Sciatic nerve (tissue), 2 donors: ENCODE data around the gene BAAT. TPM values are rescaled to one million over a fixed set of nuclear protein-coding genes. Genes with fewer than 3 reads are reported as not detected.

Experiments used
- ATAC-seq: fragments of 200-7000 bp; cut with Tn5 transposase; one replicate; pipeline ENCODE4 v1.9.1; 2020; ENCODE audit warnings: mild to moderate bottlenecking, moderate library complexity
- DNase-seq: peaks from one replicate; pipeline ENCODE4 v3.0.0-alpha.2; 2020; ENCODE audit warnings: low spot score
- intact Hi-C: fragments of 100-400 bp; cut with DNase I; formaldehyde crosslinking; loops from one replicate; pipeline ENCODE4 v1.14.2; 2022
- total RNA-seq: library from RNA; stranded (reverse); fragmentation: NEBNext Ultra II Directional; extraction: Animal tissue kit (Norgen Biotek cat#: 25700); gene quantifications from one replicate; pipeline ENCODE4 v1.2.1, GENCODE V29; 2021
- donor health status: DM: no; HTN: no; CAD: no.
- donor health status: DM: no; HTN: no; CAD: no.

Gene BAAT
- total RNA-seq, 1 donor from 2014 or later, result not detected

GRCh38 chr9:101400120-101400519 is 15.3 kb upstream of the BAAT start:
- intact Hi-C loops, result no loop called here
- DNase-seq (peak; percentile 54), ATAC-seq (no peak)

DNA sequence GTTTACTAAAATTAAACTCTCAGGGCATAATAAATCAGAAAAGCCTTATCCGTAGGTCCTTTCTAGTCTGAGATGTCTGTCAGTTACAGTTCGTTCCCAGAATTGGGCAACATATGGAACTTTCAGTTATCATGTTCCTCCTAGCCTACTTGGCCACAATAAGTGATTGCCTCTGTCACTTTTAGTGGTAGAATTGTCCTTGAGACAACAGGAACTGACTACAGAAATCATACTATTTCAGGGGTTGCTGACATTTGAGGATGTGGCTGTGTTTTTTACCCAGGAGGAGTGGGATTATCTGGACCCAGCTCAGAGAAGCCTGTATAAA is 14.8 kb upstream of the BAAT start:
- DNase-seq, result no peak
- intact Hi-C loops, result no loop called here
- no peak for ATAC-seq

GRCh38 chr9:101398930-101399642 is 14.3 kb upstream of the BAAT start:
- no peak for ATAC-seq
- intact Hi-C loops, result no loop called here
- DNase-seq, result peak; percentile 79

- ATAC-seq (peak; percentile 99), DNase-seq (peak; percentile 98)
- intact Hi-C loops, result no loop called here
Measured at GRCh38 chr9:101398068-101398929, 13.5 kb upstream of the BAAT start, which contains the start of the genes MRPL50 and ZNF189. MRPL50 (minus strand) TSS chr9:101398618; CDS start chr9:101398592, 26 bp downstream. ZNF189 (plus strand) TSS chr9:101398851; CDS start chr9:101399157, 306 bp downstream.

GRCh38 chr9:101397746-101398067 is 12.9 kb upstream of the BAAT start:
- intact Hi-C loops, result no loop called here
- ATAC-seq, result no peak
- DNase-seq, result no peak

DNA sequence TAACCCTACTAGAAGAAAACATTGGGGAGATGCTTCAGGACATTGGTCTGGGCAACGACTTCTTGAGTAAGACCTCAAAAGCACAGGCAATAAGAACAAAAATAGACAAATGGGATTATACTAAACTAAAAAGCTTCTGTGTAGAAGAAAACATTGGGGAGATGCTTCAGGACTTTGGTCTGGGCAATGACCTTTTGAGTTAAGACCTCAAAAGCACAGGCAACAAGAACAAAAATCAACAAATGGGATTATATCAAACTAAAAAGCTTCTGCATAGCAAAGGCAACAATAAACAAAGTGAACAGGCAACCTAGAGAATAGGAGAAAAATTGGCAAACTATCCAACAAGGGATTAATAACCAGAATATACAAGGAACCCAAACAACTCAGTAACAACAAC is 9.9 kb upstream of the BAAT start:
- intact Hi-C loops, result no loop called here
- ATAC-seq (no peak), DNase-seq (no peak)

- ATAC-seq (no peak), DNase-seq (no peak)
- intact Hi-C loops, result no loop called here
Measured at GRCh38 chr9:101393135-101393534, 8.3 kb upstream of the BAAT start.

DNA sequence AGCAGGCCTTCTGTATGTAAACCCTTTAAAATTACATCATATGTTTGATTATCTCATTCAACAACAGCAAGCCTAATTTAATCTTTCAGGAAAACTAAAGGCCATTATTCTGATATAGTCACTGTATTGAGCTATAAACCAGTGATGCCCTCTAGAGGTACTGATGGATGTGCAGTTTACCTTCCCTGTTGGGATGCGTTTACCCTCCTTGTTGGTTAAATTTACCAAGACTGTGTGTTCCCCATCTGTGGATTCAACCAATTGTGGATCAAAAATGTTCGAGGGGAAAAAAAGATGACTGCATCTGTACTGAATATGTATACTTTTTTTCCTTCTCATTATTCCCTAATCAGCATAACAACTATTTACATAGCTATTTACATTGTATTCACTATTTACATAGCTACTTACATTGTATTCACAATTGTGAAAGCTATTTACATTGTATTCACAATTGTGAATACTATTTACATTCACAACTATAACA is 3.7 kb upstream of the BAAT start:
- ATAC-seq (no peak), DNase-seq (no peak)
- intact Hi-C loops, result no loop called here

- no peak for ATAC-seq
- intact Hi-C loops, result no loop called here
- DNase-seq, result no peak
Measured at GRCh38 chr9:101387871-101388506, 3.2 kb upstream of the BAAT start.

DNA sequence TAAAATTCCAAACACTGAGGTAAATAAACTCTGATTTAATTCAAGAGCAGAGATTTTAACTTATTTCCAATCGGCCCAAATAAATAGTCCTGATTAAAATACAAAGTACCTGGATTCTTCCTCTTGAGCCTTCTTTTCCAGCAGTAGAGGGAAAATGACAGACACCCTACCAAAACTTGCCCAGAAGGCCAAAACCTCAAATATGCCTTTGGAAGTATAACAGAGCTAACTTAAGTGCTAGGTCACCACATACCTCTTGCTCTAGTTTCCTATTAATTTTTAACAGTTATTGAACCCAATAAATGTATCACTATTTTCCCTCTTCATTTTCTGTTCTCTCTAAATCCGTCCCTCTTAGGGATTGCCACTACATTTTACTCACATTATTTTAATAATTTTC is 1.4 kb downstream of the BAAT start:
- DNase-seq (no peak), ATAC-seq (no peak)
- intact Hi-C loops, result no loop called here

- no peak for DNase-seq
- ATAC-seq, result no peak
- intact Hi-C loops, result no loop called here
Measured at GRCh38 chr9:101381833-101382342, 2.9 kb downstream of the BAAT start.

DNA sequence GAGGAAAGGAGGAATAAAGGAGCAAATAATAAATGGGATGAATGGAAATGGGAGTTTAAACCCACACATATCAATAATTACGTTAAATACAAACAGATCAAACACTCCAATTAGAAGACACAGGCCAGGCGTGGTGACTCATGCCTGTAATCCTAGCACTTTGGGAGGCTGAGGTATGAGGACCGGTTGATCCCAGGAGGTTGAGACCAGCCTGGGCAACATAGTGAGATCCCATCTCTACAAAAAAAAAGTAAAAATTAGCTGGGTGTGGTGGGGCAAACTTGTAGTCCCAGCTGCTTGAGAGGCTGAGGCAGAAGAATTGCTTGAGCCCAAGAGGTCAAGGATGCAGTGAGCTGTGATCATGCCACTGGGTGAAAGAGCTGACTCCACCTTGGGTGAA is 3.7 kb downstream of the BAAT start:
- no peak for DNase-seq
- no peak for ATAC-seq
- intact Hi-C loops, result no loop called here

DNA sequence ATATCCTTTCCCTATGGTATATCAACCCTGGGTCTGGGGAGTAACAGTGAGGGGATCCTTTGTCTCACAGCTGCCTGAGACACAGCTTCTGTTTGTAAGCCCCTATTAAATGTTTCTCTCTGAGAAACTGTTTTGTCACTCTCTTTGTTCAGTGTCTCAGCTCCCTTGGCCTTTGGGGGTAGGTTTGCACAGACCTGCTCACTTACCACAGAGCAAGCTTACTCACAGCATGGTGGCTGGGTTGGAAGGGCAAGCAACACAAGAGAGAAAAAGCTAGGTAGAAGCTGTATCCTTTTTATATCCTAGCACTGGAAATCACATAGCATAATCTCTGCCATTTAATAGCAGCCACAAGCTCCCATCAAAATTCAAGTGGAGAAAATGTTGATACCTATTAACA is 4.5 kb downstream of the BAAT start:
- ATAC-seq (no peak), DNase-seq (no peak)
- intact Hi-C loops, result no loop called here

GRCh38 chr9:101376111-101376848 is 8.5 kb downstream of the BAAT start:
- intact Hi-C loops, result no loop called here
- ATAC-seq, result peak; percentile 39
- peak; percentile 77 for DNase-seq

DNA sequence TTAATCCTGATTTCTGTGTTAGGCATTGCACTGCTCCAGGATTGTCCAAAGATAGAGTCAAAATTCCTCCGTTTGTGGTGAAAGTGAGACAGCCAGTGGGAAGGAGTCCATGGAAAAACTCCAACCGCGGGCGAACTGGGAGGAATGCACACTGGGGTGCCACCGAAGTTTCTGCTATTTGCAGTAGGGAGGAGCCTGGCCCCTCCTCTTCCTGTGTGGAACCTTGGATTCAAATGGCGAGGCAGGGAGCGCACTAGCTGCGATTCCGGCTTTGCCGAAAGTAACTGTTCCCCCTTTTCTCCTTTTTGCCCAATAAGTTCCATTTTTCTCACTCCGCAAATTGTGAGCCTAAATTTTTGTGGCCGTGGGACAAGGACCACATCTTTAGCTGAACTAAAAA is 9.3 kb downstream of the BAAT start:
- intact Hi-C loops, result no loop called here
- ATAC-seq (no peak), DNase-seq (no peak)

GRCh38 chr9:101372327-101373118 is 12.3 kb downstream of the BAAT start:
- ATAC-seq (no peak), DNase-seq (no peak)
- intact Hi-C loops, result no loop called here

- intact Hi-C loops, result no loop called here
- DNase-seq (no peak), ATAC-seq (no peak)
Measured at GRCh38 chr9:101371813-101372212, 13.0 kb downstream of the BAAT start.

- DNase-seq (no peak), ATAC-seq (no peak)
- intact Hi-C loops, result no loop called here
Measured at GRCh38 chr9:101369884-101370531, 14.8 kb downstream of the BAAT start.
